GM18502 (cell line): Measurements from ENCODE around the gene GBP4.

ENCODE experiments used
- ATAC-seq: cut with Tn5 transposase; IDR thresholded peaks from one replicate; pipeline ENCODE4 v1.9.1; 2021; ENCODE audit warnings: mild to moderate bottlenecking; ENCODE audit not compliant: unreplicated experiment, poor library complexity

GBP4 gene

GRCh38 chr1:89172468-89173143 lies 26.1 kb downstream of the GBP4 start:
- no peak for ATAC-seq

- ATAC-seq: no peak
These were observed 27.7 kb downstream of the GBP4 start for GRCh38 chr1:89171067-89171438.

GRCh38 chr1:89170170-89171066 lies 28.3 kb downstream of the GBP4 start:
- no peak for ATAC-seq

GRCh38 chr1:89169166-89169565 lies 29.6 kb downstream of the GBP4 start:
- ATAC-seq: no peak

- no peak for ATAC-seq
These were observed 31.0 kb downstream of the GBP4 start for GRCh38 chr1:89167590-89168230.

GRCh38 chr1:89166705-89167104 lies 32.0 kb downstream of the GBP4 start:
- no peak for ATAC-seq

- no peak for ATAC-seq
These were observed 32.9 kb downstream of the GBP4 start for GRCh38 chr1:89165811-89166210.

GRCh38 chr1:89151047-89151446 lies 47.7 kb downstream of the GBP4 start:
- no peak for ATAC-seq

- no peak for ATAC-seq
These were observed 48.8 kb downstream of the GBP4 start for GRCh38 chr1:89149976-89150375.

GRCh38 chr1:89149229-89149628 lies 49.5 kb downstream of the GBP4 start:
- ATAC-seq: no peak

GRCh38 chr1:89147678-89148658 lies 50.8 kb downstream of the GBP4 start:
- no peak for ATAC-seq

- no peak for ATAC-seq
These were observed 52.0 kb downstream of the GBP4 start for GRCh38 chr1:89146721-89147120.

- ATAC-seq: no peak
These were observed 55.3 kb downstream of the GBP4 start for GRCh38 chr1:89143484-89143883.

GRCh38 chr1:89142160-89142559 lies 56.6 kb downstream of the GBP4 start:
- no peak for ATAC-seq

GRCh38 chr1:89133747-89134146 lies 65.0 kb downstream of the GBP4 start:
- no peak for ATAC-seq
